GM12875 (cell line): ENCODE results near the gene OPA3.

ENCODE experiments used
- H3K4me3 ChIP-seq: one replicate; pipeline ENCODE4 v1.5.1; 2011; ENCODE audit warnings: low read depth, low read length, control low read depth
- TF ChIP-seq, protein P1 (sequence below): IDR thresholded peaks from 2 replicates; pipeline ENCODE4 v1.5.1; 2011; ENCODE audit warnings: low read depth, mild to moderate bottlenecking, control low read depth, inconsistent platforms, low read length, moderate library complexity, borderline replicate concordance; ENCODE audit not compliant: insufficient read depth

OPA3 gene

DNA sequence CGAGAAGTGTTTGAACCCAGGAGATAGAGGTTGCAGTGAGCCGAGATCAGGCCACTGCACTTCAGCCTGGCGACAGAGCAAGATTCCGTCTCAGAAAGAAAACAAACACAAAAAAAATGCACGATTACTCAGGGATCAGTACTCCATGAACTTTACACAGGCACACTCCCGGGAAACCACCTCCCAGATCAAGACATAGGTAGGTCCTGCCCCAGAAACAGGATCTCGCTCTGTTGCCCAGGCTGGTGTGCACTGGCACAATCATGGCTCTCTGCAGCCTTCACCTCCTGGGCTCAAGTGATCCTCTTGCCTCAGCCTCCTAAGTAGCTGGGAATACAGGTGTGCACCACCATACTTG is 66.2 kb downstream of the OPA3 start:
- TF ChIP-seq, protein P1, sequence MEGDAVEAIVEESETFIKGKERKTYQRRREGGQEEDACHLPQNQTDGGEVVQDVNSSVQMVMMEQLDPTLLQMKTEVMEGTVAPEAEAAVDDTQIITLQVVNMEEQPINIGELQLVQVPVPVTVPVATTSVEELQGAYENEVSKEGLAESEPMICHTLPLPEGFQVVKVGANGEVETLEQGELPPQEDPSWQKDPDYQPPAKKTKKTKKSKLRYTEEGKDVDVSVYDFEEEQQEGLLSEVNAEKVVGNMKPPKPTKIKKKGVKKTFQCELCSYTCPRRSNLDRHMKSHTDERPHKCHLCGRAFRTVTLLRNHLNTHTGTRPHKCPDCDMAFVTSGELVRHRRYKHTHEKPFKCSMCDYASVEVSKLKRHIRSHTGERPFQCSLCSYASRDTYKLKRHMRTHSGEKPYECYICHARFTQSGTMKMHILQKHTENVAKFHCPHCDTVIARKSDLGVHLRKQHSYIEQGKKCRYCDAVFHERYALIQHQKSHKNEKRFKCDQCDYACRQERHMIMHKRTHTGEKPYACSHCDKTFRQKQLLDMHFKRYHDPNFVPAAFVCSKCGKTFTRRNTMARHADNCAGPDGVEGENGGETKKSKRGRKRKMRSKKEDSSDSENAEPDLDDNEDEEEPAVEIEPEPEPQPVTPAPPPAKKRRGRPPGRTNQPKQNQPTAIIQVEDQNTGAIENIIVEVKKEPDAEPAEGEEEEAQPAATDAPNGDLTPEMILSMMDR, result no peak
- H3K4me3 ChIP-seq, result no peak overlapping the region

DNA sequence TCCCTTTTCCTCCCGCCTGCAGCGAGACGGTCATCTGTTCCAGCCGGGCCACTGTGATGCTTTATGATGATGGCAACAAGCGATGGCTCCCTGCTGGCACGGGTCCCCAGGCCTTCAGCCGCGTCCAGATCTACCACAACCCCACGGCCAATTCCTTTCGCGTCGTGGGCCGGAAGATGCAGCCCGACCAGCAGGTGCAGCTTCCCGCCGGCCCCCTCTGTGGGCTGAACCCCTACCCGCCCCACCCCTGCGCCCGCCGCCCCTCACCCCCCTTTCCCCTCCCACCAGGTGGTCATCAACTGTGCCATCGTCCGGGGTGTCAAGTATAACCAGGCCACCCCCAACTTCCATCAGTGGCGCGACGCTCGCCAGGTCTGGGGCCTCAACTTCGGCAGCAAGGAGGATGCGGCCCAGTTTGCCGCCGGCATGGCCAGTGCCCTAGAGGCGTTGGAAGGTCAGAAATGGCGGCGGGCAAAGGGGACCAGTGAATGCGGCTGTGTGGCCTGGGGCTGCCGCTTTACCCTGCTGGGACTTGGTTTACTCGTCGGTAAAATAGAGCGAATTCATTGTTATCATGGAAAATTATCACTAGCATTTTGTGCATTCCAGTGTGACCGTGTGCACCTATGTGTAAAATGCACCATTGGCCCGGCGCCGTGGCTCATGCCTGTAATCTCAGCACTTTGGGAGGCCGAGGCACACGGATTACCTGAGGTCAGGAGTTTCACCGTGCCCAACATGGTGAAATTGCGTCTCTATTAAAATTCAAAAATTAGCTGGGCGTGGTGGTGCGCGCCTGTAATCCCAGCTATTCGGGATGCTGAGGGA is 66.7 kb downstream of the OPA3 start:
- TF ChIP-seq, protein P1, result no peak

DNA sequence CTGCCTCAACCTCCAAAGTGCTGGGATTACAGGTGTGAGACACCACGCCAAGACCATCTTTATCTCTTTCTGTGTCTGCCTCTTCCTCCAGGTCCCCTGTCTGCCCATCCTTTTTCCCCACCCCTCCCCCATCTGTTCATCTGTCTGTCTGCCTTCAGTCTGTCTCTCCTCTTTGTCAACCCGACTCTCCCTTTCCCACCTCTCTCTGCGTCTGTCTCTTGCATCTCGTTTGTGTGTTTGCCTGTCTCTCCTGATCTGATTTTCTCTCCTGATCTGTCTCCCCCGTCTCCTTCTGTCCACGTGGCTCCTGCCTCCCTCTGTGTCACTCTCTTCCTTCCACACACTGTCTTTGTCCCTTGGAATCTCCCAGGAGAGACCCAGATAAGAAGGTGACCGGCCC is 67.4 kb downstream of the OPA3 start:
- no peak overlapping the region for H3K4me3 ChIP-seq
- TF ChIP-seq, protein P1, result no peak

More for the DNA sequence above, 66.7 kb downstream of the OPA3 start:
- H3K4me3 ChIP-seq, result no peak overlapping the region

DNA sequence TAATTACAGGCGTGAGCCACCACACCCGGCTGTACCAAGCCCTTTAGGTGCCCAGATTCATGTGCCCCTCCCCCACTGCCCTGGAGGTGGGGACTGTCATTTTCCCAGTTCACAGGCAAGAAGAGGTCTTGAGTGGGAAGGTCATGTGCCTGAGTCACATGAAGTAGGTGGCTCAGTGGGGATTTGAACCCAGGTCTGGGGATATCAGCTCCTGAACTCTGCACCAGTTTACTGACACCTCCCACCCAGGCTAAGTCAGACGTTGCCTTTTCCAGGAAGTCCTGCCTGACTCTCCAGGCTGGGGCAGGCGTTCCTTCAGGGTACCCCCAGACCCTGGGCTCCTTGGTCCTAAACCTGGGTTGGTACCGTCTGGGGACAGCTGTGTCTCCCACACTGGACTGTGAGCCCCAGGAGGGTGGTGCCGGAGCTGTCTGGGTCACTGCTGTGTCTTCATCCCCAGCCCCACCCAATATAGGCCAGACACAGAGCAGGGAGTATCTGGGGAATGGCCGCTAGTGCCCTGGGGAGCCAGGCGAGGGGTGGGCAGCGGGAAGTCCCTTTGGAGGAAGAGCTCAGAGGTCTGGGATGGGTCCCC is 68.7 kb downstream of the OPA3 start:
- H3K4me3 ChIP-seq, result no peak overlapping the region
- TF ChIP-seq, protein P1, result no peak

DNA sequence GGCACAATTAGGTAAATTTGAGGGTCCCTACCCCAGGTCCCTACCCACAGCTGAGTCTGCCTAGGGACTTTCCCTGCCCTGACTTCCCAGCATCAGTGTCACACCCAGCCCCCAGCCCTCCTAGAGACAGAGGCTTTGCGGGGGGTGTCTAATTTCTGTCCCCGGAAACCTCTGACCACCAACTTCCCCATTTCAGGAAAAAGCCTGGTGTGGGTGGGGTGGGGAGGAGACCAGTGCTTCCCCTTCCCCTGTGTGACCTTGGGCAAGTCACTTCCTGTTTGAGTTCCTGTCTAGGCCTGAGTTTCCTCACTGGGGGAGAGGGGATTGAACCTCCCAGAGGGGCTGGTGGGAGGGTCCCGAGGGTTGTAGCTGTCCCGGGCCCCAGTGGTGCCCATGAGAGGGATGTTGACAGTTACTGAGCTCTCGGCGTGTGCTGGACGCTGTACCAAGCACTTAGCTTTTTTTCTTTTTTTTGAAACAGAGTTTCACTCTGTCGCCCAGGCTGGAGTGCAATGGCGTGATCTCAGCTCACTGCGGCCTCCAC is 69.4 kb downstream of the OPA3 start:
- H3K4me3 ChIP-seq, result peak overlapping the region; percentile 16
- TF ChIP-seq, protein P1, result no peak

DNA sequence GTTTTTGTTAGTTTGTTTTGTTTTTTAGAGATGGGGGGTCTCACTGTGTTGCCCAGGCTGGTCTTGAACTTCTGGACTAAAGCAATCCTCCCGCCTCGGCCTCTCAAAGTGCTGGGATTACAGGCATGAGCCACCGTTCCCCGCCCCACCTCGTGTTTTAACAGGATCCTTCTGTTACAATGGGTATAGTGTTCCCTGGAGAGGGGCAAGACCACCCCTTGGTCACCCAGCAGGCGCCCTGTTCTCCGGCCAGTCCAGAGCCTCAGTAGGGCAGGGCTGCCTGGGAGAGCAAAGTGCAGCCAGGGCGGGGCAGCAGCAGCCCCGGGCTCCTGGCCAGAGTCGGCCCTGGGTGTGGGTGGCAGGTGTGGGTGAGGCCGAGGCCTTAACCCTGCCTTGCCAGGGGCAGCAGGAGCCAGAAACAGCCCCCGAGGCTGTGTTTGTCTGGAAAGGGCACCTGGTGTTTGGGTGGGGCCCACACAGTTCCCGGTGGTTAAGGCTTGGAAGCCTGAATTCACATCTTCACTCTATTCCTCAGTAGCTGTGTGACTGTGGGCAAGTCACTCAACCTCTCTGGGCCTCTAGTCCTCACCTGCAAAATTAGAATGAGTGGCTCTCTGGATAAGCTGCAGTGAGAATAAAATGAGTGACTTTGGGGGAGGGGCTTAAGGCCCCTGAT is 70.1 kb downstream of the OPA3 start:
- TF ChIP-seq, protein P1, result no peak

More for the DNA sequence above, 70.1 kb downstream of the OPA3 start:
- peak overlapping the region; percentile 16 for H3K4me3 ChIP-seq
